A204.1 (cell line): ENCODE data around the gene CSMD2.

Experiments
- FAIRE-seq: peaks from 2 replicates; lab custom pipeline; 2012; peaks lifted over from hg19 to GRCh38; lab: Jason Lieb, UNC

Gene CSMD2

GRCh38 chr1:33850481-33850880, 314.5 kb downstream of the CSMD2 start:
- no peak for FAIRE-seq

- FAIRE-seq, result no peak
Observed at GRCh38 chr1:33849211-33849610, 315.8 kb downstream of the CSMD2 start.

GRCh38 chr1:33848205-33848937, 316.7 kb downstream of the CSMD2 start:
- no peak for FAIRE-seq

- FAIRE-seq, result no peak
Observed at GRCh38 chr1:33846861-33847260, 318.2 kb downstream of the CSMD2 start.

- FAIRE-seq, result no peak
Observed at GRCh38 chr1:33844166-33844565, 320.9 kb downstream of the CSMD2 start.

GRCh38 chr1:33842348-33842747, 322.7 kb downstream of the CSMD2 start:
- FAIRE-seq, result no peak

- FAIRE-seq, result no peak
Observed at GRCh38 chr1:33841494-33841893, 323.5 kb downstream of the CSMD2 start.

- no peak for FAIRE-seq
Observed at GRCh38 chr1:33837635-33838034, 327.4 kb downstream of the CSMD2 start.

GRCh38 chr1:33836911-33837310, 328.1 kb downstream of the CSMD2 start:
- no peak for FAIRE-seq

- FAIRE-seq, result no peak
Observed at GRCh38 chr1:33828654-33829053, 336.4 kb downstream of the CSMD2 start.

- FAIRE-seq, result no peak
Observed at GRCh38 chr1:33828059-33828458, 337.0 kb downstream of the CSMD2 start.

GRCh38 chr1:33826711-33827110, 338.3 kb downstream of the CSMD2 start:
- FAIRE-seq, result no peak

- no peak for FAIRE-seq
Observed at GRCh38 chr1:33826311-33826710, 338.7 kb downstream of the CSMD2 start.

GRCh38 chr1:33825506-33825905, 339.5 kb downstream of the CSMD2 start:
- FAIRE-seq, result no peak

- FAIRE-seq, result no peak
Observed at GRCh38 chr1:33824971-33825370, 340.1 kb downstream of the CSMD2 start.

- FAIRE-seq, result no peak
Observed at GRCh38 chr1:33824321-33824720, 340.7 kb downstream of the CSMD2 start.

GRCh38 chr1:33823830-33824229, 341.2 kb downstream of the CSMD2 start:
- no peak for FAIRE-seq

GRCh38 chr1:33823401-33823800, 341.6 kb downstream of the CSMD2 start:
- FAIRE-seq, result no peak

GRCh38 chr1:33822396-33822795, 342.6 kb downstream of the CSMD2 start:
- no peak for FAIRE-seq

GRCh38 chr1:33821291-33821690, 343.7 kb downstream of the CSMD2 start:
- no peak for FAIRE-seq

- FAIRE-seq, result no peak
Observed at GRCh38 chr1:33820804-33821203, 344.2 kb downstream of the CSMD2 start.

GRCh38 chr1:33819913-33820311, 345.1 kb downstream of the CSMD2 start:
- no peak for FAIRE-seq

GRCh38 chr1:33819290-33819912, 345.6 kb downstream of the CSMD2 start:
- no peak for FAIRE-seq

GRCh38 chr1:33818071-33818470, 347.0 kb downstream of the CSMD2 start:
- no peak for FAIRE-seq
